GM18508 (cell line): ENCODE data around the gene ADAT1.

Experiments
- ATAC-seq: cut with Tn5 transposase; IDR thresholded peaks from one replicate; pipeline ENCODE4 v1.9.1; 2021; ENCODE audit warnings: moderate number of reproducible peaks; ENCODE audit not compliant: insufficient read depth, unreplicated experiment

Gene ADAT1

GRCh38 chr16:75579281-75579834 is 43.7 kb downstream of the ADAT1 start:
- ATAC-seq, result no peak

- ATAC-seq, result no peak
Measured at GRCh38 chr16:75578725-75579124, 44.4 kb downstream of the ADAT1 start.

GRCh38 chr16:75578212-75578611 is 44.9 kb downstream of the ADAT1 start:
- ATAC-seq, result no peak

GRCh38 chr16:75576384-75576811 is 46.7 kb downstream of the ADAT1 start:
- ATAC-seq, result peak; percentile 70

GRCh38 chr16:75575958-75576357 is 47.1 kb downstream of the ADAT1 start:
- no peak for ATAC-seq

- ATAC-seq, result no peak
Measured at GRCh38 chr16:75573955-75574354, 49.1 kb downstream of the ADAT1 start.

GRCh38 chr16:75572864-75573542 is 50.1 kb downstream of the ADAT1 start:
- no peak for ATAC-seq

- no peak for ATAC-seq
Measured at GRCh38 chr16:75570396-75571065, 52.5 kb downstream of the ADAT1 start.

GRCh38 chr16:75567911-75568310 is 55.2 kb downstream of the ADAT1 start:
- no peak for ATAC-seq

GRCh38 chr16:75566758-75567255 is 56.3 kb downstream of the ADAT1 start:
- no peak for ATAC-seq

GRCh38 chr16:75566040-75566757 is 56.9 kb downstream of the ADAT1 start, which contains the start of gene GABARAPL2:
Gene GABARAPL2 (plus strand): TSS chr16:75566379. CDS start chr16:75566487, 108 bp downstream.
- no peak for ATAC-seq

GRCh38 chr16:75565640-75566039 is 57.4 kb downstream of the ADAT1 start:
- no peak for ATAC-seq

- no peak for ATAC-seq
Measured at GRCh38 chr16:75559564-75560372, 63.3 kb downstream of the ADAT1 start.

GRCh38 chr16:75558846-75559401 is 64.2 kb downstream of the ADAT1 start:
- ATAC-seq, result no peak

GRCh38 chr16:75556431-75556950 is 66.6 kb downstream of the ADAT1 start:
- ATAC-seq, result no peak

GRCh38 chr16:75555707-75556430 is 67.2 kb downstream of the ADAT1 start, which contains the start of gene TMEM231:
Gene TMEM231 (minus strand): TSS chr16:75556252. CDS start chr16:75556209, 43 bp downstream.
- ATAC-seq, result peak; percentile 92

GRCh38 chr16:75555213-75555706 is 67.8 kb downstream of the ADAT1 start:
- no peak for ATAC-seq

GRCh38 chr16:75552951-75553350 is 70.1 kb downstream of the ADAT1 start:
- ATAC-seq, result no peak
